OCI-M2 (cell line): ENCODE measurements around the gene TPSAB1.
"Not testable (repeated sequence)": the region's sequence is repeated elsewhere in the genome, so short reads cannot be mapped to it uniquely, and the experiment has no call there.

Experiments used
- DNase-seq: peaks from one replicate; lab custom pipeline; 2025; ENCODE audit not compliant: unreplicated experiment; lab: John Stamatoyannopoulos, UW

Gene TPSAB1

GRCh38 chr16:1223355-1224214 lies 16.9 kb upstream of the TPSAB1 start:
- DNase-seq, result no peak

DNA sequence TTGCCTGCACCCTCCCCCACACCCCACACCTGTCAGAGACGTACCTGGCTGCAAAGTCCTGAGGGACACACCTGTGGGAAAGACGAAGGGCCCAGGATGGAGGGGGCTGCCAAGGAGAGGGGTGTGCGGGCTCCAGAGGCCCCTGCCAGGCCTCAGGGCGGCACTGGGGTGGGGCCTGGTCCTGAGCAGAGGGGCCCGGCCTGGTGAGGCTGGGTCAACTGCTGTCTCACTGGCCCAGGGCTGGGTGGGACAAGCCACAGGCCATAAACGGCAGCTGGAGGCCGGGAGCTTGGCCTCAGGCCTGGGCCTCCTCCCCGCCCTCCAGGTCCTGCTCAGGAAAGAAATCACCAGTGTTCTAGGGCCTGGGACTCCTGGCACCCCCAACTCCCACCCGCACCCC lies 15.9 kb upstream of the TPSAB1 start:
- DNase-seq, result no peak

DNA sequence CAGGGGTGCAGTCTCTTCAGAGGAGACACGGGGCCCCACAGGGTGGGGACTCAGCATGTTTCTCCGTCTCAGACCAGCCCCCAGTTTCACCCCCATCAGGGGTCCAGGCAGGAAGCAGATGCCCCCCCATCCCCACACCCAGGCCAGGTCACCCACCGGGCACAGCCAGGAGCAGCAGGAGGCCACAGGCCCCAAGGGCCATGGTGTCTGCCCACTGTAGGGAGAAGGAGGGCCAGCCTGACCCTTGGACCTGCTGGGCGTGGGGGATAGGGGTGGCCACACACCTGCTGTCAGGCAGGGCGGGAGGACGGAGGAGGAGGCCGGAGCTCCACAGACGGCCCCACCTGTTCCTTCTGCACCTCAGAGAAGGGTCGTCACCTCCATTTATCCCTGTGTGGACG lies 15.5 kb upstream of the TPSAB1 start, which contains the start of gene TPSG1:
TSS of gene TPSG1 (minus strand) at position 218 of the 401 bp plus-strand sequence. CDS start at position 202, 16 bp downstream.
- no peak for DNase-seq

DNA sequence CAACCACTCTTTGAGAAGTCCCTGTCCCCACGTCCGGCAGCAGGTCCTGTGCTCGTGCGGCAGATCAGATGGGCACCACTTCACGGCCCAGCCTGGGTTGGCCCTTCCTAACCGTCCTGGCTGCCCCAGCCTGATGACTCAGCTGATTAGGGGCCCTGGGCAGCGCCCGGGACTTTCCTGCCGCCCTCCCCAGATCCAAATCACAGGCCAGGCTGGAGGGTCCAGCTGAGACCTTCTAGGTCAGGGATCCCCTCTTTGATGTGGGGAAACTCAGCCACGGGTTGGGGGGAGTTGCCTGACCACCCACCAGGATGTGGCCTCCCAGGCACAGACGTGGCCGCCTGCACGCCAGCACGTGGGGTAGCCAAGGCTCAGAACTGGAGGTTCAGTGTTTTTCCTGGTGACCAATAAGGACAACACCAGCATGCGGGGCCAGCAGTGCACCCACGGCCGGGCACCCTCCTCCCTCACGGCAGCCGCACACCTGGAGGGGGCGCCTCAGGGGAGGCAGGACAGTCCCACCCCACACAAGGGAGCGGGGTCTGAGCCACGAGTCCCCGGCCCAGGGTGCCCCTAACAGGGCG lies 14.7 kb upstream of the TPSAB1 start:
- DNase-seq, result not testable (repeated sequence)

- not testable (repeated sequence) for DNase-seq
Measured at GRCh38 chr16:1226692-1227091, 13.8 kb upstream of the TPSAB1 start.

GRCh38 chr16:1228227-1228626 lies 12.3 kb upstream of the TPSAB1 start:
- not testable (repeated sequence) for DNase-seq

GRCh38 chr16:1229476-1229875 lies 11.0 kb upstream of the TPSAB1 start:
- not testable (repeated sequence) for DNase-seq

DNA sequence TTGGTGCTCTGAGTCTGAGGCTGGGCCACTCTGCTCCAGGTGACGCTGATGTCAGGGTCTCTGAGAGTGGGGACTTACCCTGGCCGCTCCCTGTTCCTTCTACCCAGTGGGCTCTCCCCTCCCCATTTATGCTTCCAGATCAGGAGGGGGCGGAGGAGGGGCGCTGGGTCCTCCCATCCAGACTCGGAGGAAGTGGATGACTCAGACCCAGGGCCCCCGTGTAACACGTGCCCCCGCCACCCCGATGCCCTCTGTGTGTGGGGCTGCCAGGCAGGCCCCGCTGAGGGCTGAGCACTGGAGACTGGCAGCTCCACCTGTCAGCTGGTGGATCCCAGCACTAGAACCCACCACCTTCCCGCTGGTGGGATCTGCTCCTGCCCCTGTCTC lies 10.4 kb upstream of the TPSAB1 start, which contains the start of gene TPSB2:
TSS of gene TPSB2 (minus strand) at position 101 of the 387 bp plus-strand sequence. CDS start 233 bp downstream, outside the sequence.
- DNase-seq, result not testable (repeated sequence)

DNA sequence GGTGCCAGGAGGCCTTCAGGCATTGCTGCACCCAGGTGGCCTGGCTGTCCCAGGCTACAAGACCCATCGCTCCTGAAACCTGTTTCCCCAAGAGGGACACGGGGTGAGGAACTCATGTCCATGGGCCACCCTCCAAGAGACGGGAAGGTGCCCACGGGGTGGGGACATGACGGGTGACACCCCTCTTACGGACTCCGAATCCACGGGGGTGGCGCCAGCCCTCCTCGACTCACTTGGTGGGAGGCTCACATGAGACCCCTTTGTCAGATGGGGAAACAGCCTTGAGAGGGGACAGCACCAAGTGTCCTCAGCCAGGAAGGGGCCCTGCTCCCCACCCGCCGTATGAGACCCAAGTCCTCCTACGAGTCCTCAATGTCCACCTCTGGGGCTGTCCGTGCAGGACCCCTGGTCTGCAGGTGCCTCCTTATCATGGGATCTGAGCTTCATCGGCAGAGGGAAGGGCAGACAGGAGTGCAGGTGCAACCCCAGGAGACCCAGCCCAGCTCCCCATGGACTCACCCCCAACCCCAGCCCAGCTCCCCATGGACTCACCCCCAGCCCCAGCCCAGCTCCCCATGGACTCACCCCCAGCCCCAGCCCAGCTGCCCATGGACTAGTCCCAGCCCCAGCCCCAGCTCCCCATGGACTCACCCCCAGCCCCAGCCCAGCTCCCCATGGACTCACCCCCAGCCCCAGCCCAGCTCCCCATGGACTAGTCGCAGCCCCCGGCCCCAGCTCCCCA lies 9.9 kb upstream of the TPSAB1 start:
- DNase-seq, result not testable (repeated sequence)

GRCh38 chr16:1231301-1231700 lies 9.2 kb upstream of the TPSAB1 start:
- DNase-seq, result not testable (repeated sequence)

DNA sequence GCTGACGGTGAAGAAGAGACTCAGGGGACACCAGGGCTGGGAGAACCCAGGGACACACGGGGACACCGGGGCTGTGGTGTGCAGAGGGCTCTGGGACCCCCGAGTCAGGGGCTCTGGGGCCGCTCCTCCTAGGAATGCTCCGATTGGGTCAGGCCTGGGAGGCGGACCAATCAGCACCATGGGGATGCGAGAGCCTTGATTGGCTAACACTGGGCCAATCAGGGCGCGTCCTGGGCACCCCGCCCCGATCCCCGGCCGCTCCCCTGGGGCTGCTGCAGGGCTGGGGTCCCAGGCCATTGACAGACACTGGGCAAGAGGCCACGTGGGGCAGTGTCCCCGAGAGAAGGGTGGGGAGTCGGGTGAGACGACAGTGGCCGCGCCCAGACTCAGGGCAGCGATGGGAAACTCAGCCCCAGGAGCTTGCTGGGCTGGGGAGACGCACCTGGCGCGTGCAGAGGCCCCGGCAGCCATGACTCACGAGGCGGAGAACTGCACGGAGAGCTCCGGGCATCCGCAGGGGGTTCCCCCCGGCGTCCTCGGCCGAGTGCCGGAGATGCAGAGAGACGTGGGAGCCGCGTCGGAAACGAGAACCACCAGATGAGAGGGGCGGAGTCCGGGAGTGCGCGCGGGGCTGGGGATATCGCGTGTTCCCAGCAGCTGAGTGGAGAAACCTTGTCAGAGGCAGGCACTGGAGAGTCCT lies 8.3 kb upstream of the TPSAB1 start:
- DNase-seq, result not testable (repeated sequence)

- not testable (repeated sequence) for DNase-seq
Measured at GRCh38 chr16:1236659-1237058, 3.8 kb upstream of the TPSAB1 start.

GRCh38 chr16:1237990-1238389 lies 2.5 kb upstream of the TPSAB1 start:
- no peak for DNase-seq

DNA sequence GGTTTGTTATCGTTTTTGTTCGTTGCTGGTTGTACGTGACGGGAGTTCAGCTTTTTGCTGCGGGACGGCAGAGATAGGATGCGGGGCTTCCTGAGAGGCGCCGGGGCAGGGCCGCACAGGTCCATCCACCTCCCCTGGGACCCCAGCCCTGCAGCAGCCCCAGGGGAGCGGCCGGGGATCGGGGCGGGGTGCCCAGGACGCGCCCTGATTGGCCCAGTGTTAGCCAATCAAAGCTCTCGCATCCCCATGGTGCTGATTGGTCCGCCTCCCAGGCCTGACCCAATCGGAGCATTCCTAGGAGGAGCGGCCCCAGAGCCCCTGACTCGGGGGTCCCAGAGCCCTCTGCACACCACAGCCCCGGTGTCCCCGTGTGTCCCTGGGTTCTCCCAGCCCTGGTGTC lies 1.6 kb upstream of the TPSAB1 start:
- not testable (repeated sequence) for DNase-seq

GRCh38 chr16:1239575-1239974 lies 930 bp upstream of the TPSAB1 start:
- DNase-seq, result not testable (repeated sequence)

- not testable (repeated sequence) for DNase-seq
Measured at GRCh38 chr16:1241081-1241480, 576 bp downstream of the TPSAB1 start.

- DNase-seq, result not testable (repeated sequence)
Measured at GRCh38 chr16:1243363-1243762, 2.9 kb downstream of the TPSAB1 start.

- not testable (repeated sequence) for DNase-seq
Measured at GRCh38 chr16:1243907-1244850, 3.7 kb downstream of the TPSAB1 start.

DNA sequence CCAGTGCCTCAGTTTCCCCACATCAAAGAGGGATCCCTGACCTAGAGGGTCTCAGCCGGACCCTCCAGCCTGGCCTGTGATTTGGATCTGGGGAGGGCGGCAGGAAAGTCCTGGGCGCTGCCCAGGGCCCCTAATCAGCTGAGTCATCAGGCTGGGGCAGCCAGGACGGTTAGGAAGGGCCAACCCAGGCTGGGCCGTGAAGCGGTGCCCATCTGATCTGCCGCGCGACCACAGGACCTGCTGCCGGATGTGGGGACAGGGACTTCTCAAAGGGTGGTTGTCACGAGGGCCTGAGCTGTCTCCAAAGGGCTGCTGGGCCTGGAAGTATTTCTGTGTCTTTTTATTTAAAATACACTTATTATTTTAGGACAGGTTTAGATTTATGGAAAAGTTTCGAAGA lies 4.4 kb downstream of the TPSAB1 start:
- no peak for DNase-seq
